Epithelial cell of esophagus (primary cell): ENCODE results near the gene DCUN1D5.

Source experiments
- DNase-seq: peaks from one replicate; pipeline ENCODE4 v3.0.0; 2010; ENCODE audit warnings: low read depth
- H3K4me3 ChIP-seq: 2 replicates; pipeline ENCODE4 v1.5.1; 2011; ENCODE audit warnings: mild to moderate bottlenecking, low read length, control low read depth
- CTCF ChIP-seq: IDR thresholded peaks from 2 replicates; pipeline ENCODE4 v1.5.1; 2011; ENCODE audit warnings: low read depth, mild to moderate bottlenecking, low read length, control low read depth, inconsistent platforms; ENCODE audit not compliant: insufficient read depth; ENCODE audit errors: missing control alignments

DCUN1D5 gene

GRCh38 chr11:103067118-103067517 lies 24.8 kb downstream of the DCUN1D5 start:
- DNase-seq = no peak
- H3K4me3 ChIP-seq = no peak overlapping the region
- no peak for TF ChIP-seq CTCF

- no peak for DNase-seq
- no peak overlapping the region for H3K4me3 ChIP-seq
- TF ChIP-seq CTCF = no peak
These were observed 30.3 kb downstream of the DCUN1D5 start for GRCh38 chr11:103061656-103062055.

DNA sequence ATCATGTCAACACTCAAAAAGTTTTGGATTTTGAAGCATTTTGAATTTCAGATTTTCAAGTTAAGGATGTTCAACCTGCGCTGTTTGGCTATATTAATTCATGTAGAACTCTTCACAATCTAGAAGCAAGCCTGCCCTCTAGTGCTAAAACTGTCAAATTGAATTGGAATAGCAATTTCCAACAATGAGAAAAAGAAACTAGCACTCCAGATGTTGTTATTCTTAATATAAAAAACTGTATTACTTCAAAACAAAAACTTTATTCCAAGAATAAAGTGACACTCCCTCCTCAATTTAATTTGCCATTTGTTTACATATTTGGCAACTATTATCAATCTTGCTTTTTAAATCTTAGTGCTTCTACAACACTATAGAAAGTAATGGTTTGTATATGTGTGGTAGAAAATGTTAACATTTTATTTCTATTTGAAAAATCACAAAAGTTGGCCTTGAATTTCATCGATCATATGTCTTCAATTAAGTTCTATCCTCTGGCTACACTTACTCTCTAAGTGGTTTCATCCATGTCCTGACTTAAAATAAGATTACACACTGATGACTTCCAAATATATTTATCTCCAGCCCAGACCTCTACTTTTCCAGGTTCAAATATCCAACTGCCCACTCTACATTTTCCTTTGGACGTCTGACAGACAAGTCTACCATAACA lies 36.6 kb downstream of the DCUN1D5 start:
- TF ChIP-seq CTCF = peak; percentile 60
- H3K4me3 ChIP-seq = no peak overlapping the region
- DNase-seq = peak; percentile 47

DNA sequence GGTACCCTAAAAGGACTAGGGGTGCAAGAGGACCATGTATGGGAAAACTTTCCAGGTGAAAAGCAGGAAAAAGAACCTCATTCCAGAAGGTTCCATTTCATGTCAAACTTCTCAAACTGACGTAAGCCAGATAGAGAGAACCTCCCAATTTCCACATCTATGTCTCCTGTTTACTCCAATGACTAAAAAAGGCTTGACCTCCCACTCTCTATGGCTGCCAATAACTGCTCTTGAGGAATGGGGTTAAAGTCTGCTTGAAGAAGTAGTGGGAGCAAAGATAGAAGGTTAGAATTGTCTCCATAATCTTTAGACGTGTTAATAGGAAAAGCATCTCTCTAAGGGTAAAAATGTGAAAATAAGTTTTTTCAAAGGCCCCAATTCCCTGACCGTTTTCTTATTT lies 38.0 kb downstream of the DCUN1D5 start:
- TF ChIP-seq CTCF = no peak
- DNase-seq = no peak
- H3K4me3 ChIP-seq = no peak overlapping the region

DNA sequence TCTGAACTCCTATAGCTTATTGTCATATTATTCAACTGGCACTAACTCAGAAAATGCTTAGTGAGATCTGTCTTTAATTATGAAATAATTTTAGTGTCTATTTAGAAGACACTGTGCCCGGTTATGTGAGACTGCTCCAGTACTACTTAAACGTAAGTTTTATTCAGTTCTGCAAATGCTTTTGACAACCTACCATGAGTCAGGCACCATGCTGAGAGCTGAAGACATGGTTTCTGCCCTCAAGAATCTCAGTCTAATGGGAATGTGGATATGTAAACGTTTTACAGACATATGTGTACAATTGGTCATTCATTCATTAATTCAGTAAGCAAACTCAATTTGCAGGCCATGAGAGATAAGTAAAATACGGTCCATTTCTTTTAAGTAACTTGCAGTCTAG lies 40.0 kb downstream of the DCUN1D5 start:
- TF ChIP-seq CTCF = no peak
- DNase-seq = no peak
- H3K4me3 ChIP-seq = no peak overlapping the region

DNA sequence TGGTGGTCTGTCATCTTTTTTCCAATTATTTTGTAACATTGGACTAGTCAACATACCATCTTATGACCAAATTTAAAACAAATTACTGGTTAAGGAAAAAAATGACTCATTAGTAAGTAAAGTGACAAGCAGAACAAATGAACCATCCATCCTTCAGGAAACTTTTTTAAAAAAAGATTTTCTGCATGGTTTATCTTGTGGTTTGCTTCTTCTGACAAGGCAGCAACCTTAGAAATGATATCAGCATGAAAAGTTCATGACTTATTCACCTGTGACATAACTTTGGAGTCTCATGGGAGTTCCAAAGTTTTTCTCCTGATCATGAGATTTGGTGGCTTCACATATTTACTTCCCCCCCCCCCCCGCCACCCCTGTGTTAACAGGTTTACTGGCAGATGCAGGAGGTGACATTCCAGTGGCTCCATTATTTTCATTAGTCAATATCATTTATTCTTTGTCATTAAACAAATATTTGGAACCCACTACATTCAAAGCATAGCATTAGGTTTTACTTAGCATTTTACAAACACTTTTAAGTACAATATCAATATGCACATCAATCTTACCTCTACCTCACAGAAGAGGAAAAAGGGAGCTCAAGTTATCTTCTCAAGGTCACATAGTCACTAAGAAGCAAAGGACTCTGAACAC lies 40.7 kb downstream of the DCUN1D5 start:
- no peak for TF ChIP-seq CTCF
- no peak overlapping the region for H3K4me3 ChIP-seq
- DNase-seq = no peak

DNA sequence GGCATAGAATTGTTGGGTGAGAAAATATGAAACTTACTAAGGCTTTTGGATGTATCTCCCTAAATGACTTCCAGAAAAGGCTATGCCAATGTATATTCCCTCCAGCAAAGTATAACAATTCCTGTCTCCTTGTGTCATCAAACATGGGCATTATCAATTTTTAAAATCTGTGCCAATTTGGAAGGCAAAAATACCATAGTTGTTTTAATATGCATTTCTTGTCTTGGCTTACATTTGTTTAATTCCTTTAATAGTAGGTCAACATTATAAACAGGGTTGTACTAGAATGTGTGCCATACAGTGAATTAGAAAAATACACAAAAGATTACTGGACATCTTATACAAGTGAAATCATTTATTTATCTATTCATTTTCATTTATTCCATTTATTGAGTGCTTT lies 41.6 kb downstream of the DCUN1D5 start:
- no peak for TF ChIP-seq CTCF
- no peak overlapping the region for H3K4me3 ChIP-seq
- no peak for DNase-seq
